Hematopoietic multipotent progenitor cell treated with erythropoietin and hydrocortisone succinate and interleukin-3 and kit ligand, for 4 days (in vitro differentiated cells): ENCODE results near the gene CACNA2D4.

Experiments used
- DNase-seq: peaks from one replicate; pipeline ENCODE4 v3.0.0-alpha.2; 2015

Gene CACNA2D4

DNA sequence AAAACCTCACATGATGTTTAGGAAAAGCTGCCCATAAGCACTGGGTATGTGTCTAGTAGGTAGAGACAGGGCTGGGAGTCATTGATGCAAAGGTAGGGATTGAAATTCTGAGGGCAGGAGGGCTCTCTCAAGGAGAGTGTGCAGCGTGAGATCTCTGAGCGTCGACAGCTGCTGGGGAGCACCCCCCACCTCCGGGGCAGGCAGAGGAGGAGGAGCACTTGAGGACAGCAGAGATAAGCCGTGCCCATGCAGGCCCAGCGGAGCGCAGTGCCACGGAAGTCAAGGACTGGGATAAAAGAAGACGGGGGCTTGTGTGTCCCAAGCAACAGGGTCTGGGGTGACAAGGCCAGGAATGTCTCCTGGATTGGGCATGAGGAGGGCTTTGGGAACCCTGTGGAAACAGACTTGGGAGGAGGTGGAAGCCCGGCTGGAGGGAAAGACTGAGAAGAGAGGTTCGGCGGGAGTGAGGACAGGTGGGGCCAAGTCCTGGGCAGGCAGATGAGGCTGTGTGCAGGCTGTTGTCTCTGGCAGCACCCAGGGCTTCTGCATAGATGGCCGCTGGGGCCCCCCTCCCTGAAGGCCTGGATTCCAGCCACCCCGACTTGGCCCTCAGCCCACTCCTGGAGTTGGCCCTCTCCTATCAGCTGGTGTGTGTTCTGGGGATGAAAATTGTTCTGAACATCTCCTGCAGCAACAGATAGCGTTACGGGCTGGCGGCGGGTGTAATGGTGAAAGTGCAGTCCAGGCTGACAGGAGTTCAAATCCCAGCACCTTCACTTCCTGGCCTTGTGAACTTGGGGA is 1.9 kb downstream of the CACNA2D4 start:
- peak; percentile 88 for DNase-seq

GRCh38 chr12:1915082-1915968 is 3.1 kb downstream of the CACNA2D4 start:
- peak; percentile 95 for DNase-seq

GRCh38 chr12:1914114-1914911 is 4.1 kb downstream of the CACNA2D4 start:
- DNase-seq = no peak

DNA sequence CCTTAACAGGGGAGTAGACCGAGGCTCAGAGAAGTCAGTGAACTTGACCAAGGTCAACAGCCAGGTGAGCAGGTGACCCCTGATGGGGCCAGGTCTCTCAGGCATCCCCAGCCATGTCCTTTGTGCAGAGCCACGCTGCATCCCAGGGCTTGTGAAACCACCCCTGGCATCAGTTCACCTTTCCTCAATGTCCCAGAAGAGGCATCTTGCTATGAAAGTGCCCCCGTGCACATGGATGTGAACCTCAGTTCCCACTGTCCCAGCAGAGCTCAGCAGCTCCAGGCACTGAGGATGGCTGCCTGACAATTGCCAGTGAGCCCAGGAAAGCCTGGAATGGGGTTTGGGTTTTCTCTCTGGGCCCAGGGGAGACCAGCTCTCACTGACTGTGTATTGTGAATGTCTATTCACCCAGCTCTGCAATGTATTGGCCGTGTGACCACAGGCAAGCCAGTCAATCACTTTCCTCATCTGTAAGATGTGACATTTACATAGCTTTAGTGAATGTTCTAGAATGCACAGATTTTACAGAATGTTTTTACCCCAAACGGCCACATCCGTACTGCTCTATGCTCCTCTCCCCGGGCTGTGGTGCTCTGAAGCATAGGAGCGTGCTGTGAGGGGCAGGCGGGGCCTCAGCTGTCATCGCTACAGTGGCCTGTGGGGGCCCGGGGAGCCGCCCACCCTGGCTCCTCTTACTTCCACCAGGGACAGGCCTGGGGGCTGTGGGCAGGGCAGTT is 4.9 kb downstream of the CACNA2D4 start:
- DNase-seq = no peak

DNA sequence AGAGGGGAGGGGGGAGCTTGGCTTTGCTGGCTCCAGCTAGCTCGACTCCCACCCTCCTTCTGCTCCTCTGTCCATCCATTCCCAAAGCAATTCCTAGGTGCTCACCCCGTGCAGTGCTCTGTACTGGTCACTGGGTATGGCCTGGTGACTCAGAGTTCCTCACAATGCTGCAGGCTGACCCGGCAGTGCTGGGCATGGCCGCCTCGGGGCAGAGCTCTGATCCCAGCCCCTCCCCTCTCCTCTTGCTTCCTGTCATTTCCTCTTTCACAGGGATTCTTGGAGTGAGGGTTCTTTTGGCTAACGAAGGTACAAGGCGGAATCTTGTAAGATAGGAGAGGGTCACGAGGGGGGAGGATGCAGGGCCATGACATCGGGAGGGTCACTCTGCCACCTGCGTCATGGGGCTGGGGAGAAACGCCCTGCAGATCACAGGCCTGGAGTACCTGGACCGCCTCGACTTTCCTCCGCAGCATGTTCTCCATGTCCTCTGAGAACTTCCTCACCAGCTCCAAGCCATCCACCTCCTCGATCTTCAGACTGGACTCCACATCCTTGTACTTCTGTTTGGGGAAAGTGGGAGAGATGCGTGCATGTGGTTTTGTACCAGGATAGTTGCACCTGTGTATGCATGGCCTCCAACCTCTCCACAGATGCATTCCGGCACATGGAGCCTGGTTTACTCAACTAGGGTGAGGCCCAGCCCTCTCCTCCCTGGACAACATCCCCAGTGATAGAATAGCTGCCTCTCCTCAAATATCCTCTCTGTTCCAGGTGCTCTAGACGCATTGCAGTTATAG is 5.7 kb downstream of the CACNA2D4 start:
- no peak for DNase-seq

DNA sequence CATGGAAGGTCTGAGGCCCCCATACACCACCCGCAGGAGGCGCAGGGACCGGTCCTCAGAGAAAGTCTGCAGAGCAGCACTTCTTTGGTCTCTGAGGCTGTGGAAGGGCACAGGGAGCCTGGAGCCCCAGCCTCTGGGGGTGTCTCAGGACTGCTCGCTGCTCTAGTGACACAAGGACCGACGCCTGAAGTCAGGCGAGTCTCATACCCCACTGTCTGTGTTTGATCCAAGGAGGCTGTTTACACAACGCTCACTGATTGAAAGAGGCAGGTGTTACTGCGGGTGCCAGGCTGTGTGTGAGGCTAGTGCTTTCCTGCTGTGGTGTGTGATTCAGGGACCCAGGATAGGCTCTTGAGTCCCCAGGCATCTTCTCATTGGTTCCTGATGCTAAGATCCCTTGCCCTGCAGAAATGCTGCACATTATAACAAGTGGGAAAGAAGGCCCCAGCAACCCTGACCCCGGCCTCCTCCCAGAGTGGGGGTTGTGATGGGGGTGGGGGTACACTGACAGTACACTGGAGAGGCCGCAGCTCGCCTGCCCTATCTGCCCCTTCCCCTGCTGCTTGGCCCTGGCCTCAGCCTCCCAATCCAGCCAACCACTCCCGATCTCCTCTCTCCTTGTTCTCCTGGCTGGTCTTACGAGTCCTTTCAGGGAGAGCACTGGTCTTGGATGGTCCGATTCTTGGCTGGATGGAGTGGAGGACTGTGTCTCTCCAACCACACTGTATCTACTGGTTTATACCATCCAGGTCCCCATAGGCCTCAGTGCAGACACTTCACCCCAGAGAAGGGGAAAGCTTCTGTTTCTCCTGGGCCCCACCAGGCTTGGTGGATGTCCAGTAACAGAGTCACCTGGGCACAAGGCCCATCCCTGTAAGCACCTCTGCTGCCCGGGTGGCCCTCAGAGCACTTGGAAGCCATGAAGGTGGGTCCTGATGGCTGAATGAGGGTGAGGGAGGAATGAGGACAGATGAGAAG is 6.6 kb downstream of the CACNA2D4 start:
- DNase-seq = no peak

- no peak for DNase-seq
These were observed 8.0 kb downstream of the CACNA2D4 start for GRCh38 chr12:1910468-1910867.

- DNase-seq = no peak
These were observed 9.7 kb downstream of the CACNA2D4 start for GRCh38 chr12:1908758-1909157.

DNA sequence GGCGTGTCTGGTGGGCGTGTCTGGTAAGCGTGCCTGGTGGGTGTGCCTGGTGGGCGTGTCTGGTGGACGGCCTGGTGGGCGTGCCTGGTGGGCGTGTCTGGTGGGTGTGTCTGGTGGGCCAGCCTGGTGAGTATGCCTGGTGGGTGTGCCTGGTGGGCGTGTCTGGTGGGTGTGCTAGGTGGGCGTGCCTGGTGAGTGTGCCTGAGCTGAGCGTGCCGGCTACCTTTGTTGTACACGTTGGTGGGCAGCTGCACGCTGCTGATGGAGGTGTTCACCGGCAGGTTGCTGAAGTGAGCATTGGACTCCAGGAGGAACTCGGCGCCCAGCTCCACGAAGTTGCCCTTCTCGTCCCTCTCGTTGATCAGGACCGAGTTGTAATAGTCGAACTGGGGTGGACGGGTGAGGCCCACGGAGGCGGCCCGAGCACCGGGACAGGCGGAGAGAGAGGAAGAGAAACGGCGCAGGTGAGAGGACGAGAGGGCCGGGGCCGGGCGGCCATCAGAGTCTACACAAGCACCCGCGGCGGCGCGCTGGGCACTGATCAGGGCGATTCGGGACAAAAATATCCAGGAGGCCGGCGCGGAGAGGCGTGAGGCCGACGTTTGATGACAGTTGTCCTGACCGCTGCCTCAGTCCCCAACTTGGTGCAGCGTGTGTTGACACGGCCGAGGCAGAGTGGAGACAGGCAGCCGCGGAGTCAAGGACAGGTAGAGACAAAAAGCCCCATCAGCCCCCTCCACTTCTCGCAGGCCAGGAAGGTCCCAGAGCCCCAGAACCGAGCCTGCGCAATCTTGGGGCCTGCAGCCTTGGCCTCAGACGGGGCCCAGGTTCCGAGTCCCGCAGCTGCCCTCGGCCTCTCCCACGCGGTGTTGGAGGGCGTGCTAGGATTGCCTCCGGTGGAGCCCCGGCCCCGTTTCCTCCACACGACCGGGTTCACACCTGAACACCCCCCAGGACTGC is 10.5 kb downstream of the CACNA2D4 start:
- DNase-seq = peak; percentile 85

DNA sequence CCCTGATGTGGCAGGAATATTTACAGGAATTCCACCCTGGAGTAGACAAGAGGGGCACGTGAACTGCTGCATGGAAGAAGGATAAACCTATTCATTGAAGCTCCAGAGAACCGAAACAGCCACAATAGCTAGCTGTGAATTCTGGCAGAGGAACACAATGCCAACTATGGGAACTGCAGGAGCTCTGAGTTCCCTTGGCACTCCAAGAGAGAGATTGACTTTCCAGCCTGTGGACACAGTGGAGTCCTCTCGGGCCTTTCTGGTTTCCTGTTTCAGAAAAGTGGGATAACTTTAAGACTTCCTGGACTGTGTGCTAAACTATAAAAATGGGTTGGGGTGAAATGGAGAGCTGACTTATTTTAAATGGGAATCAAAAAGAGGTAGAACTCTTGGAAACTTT is 11.9 kb downstream of the CACNA2D4 start:
- DNase-seq = no peak

DNA sequence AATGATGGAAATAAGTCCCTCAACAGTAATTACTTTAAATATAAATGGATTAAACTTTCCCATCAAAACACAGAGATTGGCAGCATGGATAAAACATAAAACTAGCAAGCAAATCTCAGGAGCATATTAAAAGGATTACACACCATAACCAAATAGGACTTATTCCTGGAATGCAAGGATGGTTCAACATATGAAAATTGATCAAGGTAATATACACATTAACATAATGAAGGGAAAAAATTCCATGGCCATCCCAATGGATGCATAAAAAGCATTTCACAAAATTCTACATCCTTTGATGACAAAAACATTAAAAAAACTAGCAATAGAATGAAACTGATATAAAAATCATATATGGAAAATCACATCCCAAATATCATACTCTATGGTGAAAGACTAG is 13.6 kb downstream of the CACNA2D4 start:
- no peak for DNase-seq

DNA sequence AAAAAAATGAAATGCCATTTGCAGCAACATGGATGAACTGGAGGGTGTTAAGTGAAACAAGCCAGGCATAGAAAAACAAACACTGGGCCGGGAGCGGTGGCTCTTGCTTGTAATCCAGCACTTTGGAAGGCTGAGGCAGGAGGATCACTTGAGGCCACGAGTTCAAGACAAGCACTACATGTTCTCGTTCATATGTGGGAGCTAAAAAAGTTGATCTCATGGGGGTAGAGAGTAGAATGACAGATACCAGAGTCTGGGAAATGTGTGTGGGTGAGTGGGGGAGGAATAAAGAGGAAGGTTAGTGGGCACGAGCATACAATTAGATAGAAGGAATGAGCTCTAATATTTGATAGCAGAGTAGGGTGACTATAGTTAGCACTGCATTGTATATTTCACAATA is 21.5 kb downstream of the CACNA2D4 start:
- DNase-seq = no peak

- peak; percentile 45 for DNase-seq
These were observed 27.6 kb downstream of the CACNA2D4 start for GRCh38 chr12:1890810-1891209.

GRCh38 chr12:1890119-1890703 is 28.2 kb downstream of the CACNA2D4 start:
- no peak for DNase-seq

DNA sequence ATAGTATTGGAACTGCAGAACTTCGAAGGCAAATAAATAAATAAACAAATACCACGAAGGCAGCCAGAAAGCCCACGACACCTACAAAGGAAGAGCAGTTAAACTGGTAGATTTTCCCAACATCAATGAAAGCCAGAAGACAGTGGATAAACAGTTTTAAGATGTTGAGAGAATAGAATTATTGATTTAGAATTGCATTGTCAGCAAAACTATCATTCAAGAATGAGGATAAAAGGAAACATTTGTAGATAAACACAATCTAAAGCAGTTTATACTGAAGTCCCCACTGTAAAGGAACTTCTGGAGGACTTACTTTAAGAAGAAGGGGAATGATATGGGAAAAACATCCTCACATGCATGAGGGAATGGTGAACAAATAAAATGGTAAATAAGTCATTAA is 29.5 kb downstream of the CACNA2D4 start:
- DNase-seq = no peak

- DNase-seq = no peak
These were observed 31.9 kb downstream of the CACNA2D4 start for GRCh38 chr12:1886396-1887008.

GRCh38 chr12:1885599-1886245 is 32.7 kb downstream of the CACNA2D4 start:
- no peak for DNase-seq
